ENCODE data around the gene HDAC4.

The HDAC4 gene

DNA sequence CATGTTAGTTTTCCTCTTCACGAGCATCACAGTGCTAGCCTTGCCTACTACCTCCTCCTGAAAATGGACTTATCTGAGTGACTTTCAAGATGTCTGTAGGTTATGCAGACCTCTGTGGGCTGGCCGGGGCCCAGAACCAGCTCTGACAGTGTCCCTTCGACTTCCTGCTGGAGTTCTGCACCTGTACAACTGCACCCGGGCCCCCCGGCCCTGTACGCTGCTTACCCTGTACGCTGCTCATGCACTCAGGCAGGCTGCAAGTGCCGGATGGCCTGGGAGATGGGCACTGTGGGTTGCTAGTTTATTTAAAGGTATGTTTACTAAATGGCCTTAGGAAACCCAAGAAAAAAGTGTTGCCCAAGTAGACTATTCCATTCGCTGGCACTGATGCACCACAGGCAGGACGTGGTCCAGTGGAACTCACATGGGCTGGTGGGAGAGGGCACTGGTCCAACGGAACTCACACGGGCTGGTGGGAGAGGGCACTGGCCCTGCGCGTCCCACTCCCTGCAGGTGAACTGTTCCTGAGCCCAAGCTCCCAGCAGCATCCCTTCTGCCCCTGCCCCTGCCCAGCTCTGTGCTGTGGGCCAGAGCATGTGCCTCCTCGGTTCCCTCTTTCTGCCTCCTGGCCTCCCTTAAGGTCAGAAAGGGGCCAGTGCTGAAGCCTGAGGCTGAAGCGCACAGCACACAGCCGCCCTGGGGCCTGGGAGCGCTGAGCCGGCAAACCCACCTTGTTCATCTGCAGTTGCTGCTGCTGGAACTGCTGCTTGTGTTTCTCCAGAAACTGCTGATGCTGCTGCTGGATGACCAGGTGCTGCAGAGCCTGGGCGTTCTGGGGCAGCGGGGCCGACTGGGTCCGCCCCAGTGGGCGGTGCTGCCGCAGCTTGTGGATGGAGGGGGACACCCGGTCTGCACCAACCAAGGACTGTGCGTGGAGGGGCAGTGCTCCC, 274.8 kb downstream of the HDAC4 start:
- H3K9ac ChIP-seq (ENCODE audit: low read depth, low read length): no peak overlapping the region
- H3K4me1 ChIP-seq (ENCODE audit: insufficient read depth, low read length): no peaks in the 10 kb centered on the region
- H3K27ac ChIP-seq (ENCODE audit: low read length): no peak overlapping the region
- no peaks in the 10 kb centered on the region for H3K27me3 ChIP-seq (ENCODE audit: insufficient read depth, low read length)
- peaks cover 35% of the 10 kb centered on the region for H3K36me3 ChIP-seq (ENCODE audit: insufficient read depth, low read depth, low read length)
- peaks cover 7% of the 10 kb centered on the region; the same call in 1 of the 2 replicates for H3K9me3 ChIP-seq (ENCODE audit: insufficient read depth, low read depth, low read length)
- H3K4me3 ChIP-seq (ENCODE audit: low read length): no peak overlapping the region

DNA sequence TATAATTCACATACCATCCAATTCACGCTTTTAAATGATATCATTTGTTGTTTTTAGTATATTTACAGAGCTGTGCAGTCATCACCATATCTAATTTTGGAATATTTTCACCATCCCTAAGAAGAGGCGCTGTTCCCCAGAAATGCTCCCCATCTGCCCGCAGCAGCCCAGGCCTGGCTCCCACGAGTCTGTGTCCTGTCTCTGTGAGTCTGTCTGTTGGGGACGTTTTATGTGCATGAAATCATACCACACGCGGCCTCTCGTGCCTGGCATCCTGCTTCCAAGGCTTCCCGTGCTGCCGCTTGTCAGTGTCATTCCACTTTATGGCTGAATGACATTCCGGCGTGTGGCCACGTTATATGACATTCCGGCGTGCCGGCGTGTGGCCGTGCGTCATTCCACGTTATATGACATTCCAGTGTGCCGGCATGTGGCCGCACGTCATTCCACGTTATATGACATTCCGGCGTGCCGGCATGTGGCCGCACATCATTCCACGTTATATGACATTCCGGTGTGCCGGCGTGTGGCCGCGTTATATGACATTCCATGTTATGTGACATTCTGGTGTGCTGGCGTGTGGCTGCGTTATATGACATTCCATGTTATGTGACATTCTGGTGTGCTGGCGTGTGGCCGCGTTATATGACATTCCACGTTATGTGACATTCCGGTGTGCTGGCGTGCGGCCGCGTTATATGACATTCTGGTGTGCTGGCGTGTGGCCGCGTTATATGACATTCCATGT, 276.5 kb downstream of the HDAC4 start:
- no peaks in the 10 kb centered on the region for H3K4me1 ChIP-seq (ENCODE audit: insufficient read depth, low read length)
- H3K4me3 ChIP-seq (ENCODE audit: low read length): no peak overlapping the region
- H3K27ac ChIP-seq (ENCODE audit: low read length): no peak overlapping the region
- H3K27me3 ChIP-seq (ENCODE audit: insufficient read depth, low read length): no peaks in the 10 kb centered on the region
- peaks cover 7% of the 10 kb centered on the region; the same call in 1 of the 2 replicates for H3K9me3 ChIP-seq (ENCODE audit: insufficient read depth, low read depth, low read length)
- H3K9ac ChIP-seq (ENCODE audit: low read depth, low read length): no peak overlapping the region
- peaks cover 35% of the 10 kb centered on the region for H3K36me3 ChIP-seq (ENCODE audit: insufficient read depth, low read depth, low read length)

DNA sequence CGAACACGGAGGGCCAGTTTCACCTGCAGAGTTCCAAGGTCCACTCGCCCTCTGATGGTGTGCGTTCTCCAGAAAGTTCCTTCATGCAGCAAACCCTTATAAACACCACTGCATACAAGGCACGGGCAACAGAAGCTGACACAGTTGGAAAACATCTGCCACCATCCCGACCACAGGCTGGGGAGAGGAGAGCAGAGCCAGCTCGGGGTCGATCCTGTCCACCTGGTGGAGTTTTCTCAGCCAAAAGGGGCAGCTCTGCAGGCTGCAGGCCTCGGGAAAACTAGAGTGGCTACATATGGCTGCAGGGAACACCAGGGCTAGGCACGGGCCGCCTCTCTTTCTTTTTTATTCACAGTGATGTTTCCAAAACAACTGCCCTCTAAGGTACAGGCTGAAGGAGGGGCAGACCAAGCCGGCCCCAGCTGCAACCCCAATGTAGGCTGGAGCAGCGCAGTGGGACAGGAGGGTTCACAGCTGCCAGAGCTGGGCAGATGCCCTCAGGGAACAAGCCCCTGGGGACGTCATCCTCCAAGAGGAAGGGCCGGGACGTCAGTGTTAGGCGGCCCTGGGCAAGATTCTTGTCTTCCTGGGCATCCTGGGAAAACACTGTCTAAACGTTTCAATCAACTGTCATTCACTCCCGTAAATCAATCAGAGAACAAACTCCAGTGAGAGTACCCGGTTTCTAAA, 278.3 kb downstream of the HDAC4 start:
- Histone ChIP-seq H3K27ac (ENCODE audit: low read length) (no peak overlapping the region), H3K4me3 (ENCODE audit: low read length) (no peak overlapping the region), H3K9me3 (ENCODE audit: insufficient read depth, low read depth, low read length) (peaks cover 7% of the 10 kb centered on the region; the same call in 1 of the 2 replicates), H3K27me3 (ENCODE audit: insufficient read depth, low read length) (no peaks in the 10 kb centered on the region), H3K4me1 (ENCODE audit: insufficient read depth, low read length) (no peaks in the 10 kb centered on the region), H3K9ac (ENCODE audit: low read depth, low read length) (no peak overlapping the region), H3K36me3 (ENCODE audit: insufficient read depth, low read depth, low read length) (peaks cover 24% of the 10 kb centered on the region)

DNA sequence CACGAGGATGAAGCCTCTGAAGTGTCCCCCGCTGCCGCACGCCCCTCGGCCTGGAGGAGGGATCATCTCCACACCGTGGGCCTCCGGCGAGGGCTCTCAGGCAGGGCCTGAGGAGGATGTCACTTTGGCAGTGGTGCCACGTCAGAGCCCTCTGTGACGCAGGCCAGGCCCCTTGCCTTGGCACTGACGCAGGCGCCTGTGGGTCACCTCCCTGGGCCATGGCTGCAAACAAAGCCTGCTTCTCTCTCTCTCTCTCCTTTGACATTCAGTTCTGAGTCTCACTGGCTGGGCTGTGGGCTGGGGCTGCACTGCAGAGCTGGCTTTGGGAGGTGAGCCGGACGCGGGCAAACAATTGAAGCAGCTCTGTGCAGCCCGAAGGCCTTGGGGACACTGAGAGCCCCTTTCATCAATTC, 279.2 kb downstream of the HDAC4 start:
- no peaks in the 10 kb centered on the region for H3K27me3 ChIP-seq (ENCODE audit: insufficient read depth, low read length)
- H3K4me1 ChIP-seq (ENCODE audit: insufficient read depth, low read length): no peaks in the 10 kb centered on the region
- H3K9ac ChIP-seq (ENCODE audit: low read depth, low read length): no peak overlapping the region
- H3K9me3 ChIP-seq (ENCODE audit: insufficient read depth, low read depth, low read length): peaks cover 7% of the 10 kb centered on the region; the same call in 1 of the 2 replicates
- no peak overlapping the region for H3K27ac ChIP-seq (ENCODE audit: low read length)
- H3K36me3 ChIP-seq (ENCODE audit: insufficient read depth, low read depth, low read length): peaks cover 24% of the 10 kb centered on the region
- H3K4me3 ChIP-seq (ENCODE audit: low read length): no peak overlapping the region

DNA sequence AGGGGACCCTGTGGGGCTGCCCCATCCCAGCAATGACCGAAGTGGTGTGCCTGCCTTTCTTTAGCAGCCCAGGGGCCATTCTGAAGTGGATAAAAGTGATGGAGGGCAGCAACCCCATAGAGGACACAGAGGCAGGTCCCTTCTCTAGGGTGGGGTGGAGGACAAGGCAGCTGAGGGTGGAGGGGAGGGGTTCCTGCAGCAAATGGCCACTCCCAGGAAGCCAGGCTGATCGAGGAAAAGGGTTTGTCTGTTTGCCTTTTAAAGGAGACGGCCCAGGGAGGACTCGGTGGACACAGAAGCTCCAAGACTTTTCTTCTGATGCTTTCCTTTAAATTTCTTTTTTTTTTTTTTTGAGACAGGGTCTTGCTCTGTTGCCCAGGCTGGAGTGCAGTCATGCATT, 280.2 kb downstream of the HDAC4 start:
- no peaks in the 10 kb centered on the region for H3K4me1 ChIP-seq (ENCODE audit: insufficient read depth, low read length)
- H3K27ac ChIP-seq (ENCODE audit: low read length): no peak overlapping the region
- H3K27me3 ChIP-seq (ENCODE audit: insufficient read depth, low read length): no peaks in the 10 kb centered on the region
- H3K9me3 ChIP-seq (ENCODE audit: insufficient read depth, low read depth, low read length): peaks cover 7% of the 10 kb centered on the region; the same call in 1 of the 2 replicates
- no peak overlapping the region for H3K4me3 ChIP-seq (ENCODE audit: low read length)
- peaks cover 17% of the 10 kb centered on the region for H3K36me3 ChIP-seq (ENCODE audit: insufficient read depth, low read depth, low read length)
- H3K9ac ChIP-seq (ENCODE audit: low read depth, low read length): no peak overlapping the region

DNA sequence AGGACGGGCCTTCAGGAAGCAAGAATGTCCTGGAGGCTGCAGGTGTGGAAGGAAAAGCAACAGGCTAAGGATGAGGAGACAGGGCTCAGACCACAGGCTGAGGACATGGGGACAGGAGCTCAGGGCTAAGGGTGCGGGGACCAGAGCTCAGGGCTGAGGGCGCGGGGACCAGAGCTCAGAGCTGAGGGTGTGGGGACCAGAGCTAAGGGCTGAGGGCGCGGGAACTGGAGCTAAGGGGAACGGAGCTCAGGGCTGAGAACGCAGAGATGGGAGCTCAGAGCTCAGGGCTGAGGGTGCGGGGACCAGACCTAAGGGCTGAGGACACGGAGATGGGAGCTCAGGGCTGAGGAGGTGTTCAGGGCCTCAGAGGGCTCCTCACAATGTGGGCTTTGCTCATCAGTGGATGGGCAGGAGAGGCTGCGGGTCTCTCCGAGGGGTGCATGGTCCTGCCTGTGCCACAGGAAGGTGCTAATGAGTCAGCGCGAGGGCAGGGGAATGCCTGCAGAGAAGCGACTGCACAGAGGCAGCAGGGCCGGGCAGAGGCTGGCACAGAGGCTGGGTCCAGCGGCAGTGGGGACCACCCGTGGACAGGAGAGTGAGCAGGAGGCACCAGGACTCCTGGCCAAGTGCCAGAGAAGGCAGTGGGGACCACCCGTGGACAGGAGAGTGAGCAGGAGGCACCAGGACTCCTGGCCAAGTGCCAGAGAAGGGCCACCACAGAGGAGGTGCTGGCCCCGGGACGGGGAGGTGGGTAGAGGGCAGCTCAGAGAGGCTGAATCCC, 281.3 kb downstream of the HDAC4 start:
- no peak overlapping the region for H3K4me3 ChIP-seq (ENCODE audit: low read length)
- H3K27ac ChIP-seq (ENCODE audit: low read length): no peak overlapping the region
- H3K9ac ChIP-seq (ENCODE audit: low read depth, low read length): no peak overlapping the region

DNA sequence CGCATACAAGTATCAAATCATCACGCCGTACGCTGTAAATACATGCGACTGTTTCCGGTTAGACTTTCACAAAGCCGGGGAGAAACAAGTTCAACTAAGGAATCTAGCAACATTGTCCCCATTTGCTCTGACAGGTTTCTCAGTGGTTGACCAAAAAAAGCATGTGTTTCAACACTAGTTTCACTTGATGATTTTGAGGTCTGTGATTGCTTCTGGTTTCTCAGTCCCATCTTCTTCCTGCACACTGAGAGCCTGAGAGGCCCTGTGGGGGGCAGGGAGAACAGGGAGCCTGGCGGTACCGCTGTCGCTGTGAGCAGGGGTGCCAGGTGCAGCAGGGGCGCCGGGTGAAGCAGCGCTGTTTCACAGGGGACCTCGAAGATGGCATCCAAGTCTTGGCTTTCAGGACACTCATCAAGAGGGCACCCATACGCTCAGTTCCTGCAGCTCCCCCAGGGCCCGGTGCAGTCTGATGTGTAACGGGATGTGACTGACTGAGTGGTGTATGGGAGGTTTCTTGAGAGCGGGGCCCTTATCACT, 282.1 kb downstream of the HDAC4 start:
- no peak overlapping the region for H3K27ac ChIP-seq (ENCODE audit: low read length)
- no peak overlapping the region for H3K4me3 ChIP-seq (ENCODE audit: low read length)
- no peak overlapping the region for H3K9ac ChIP-seq (ENCODE audit: low read depth, low read length)
- no peaks in the 10 kb centered on the region for H3K27me3 ChIP-seq (ENCODE audit: insufficient read depth, low read length)
- 0 out of 2 replicates have a peak, but pooled peaks cover 3% of the 10 kb centered on the region for H3K36me3 ChIP-seq (ENCODE audit: insufficient read depth, low read depth, low read length)
- H3K9me3 ChIP-seq (ENCODE audit: insufficient read depth, low read depth, low read length): no peaks in the 10 kb centered on the region
- H3K4me1 ChIP-seq (ENCODE audit: insufficient read depth, low read length): no peaks in the 10 kb centered on the region

More for the DNA sequence above, 281.3 kb downstream of the HDAC4 start:
- Histone ChIP-seq H3K36me3 (ENCODE audit: insufficient read depth, low read depth, low read length) (peaks cover 6% of the 10 kb centered on the region), H3K4me1 (ENCODE audit: insufficient read depth, low read length) (no peaks in the 10 kb centered on the region), H3K9me3 (ENCODE audit: insufficient read depth, low read depth, low read length) (0 out of 2 replicates have a peak, but pooled peaks cover under 1% of the 10 kb centered on the region), H3K27me3 (ENCODE audit: insufficient read depth, low read length) (no peaks in the 10 kb centered on the region)

DNA sequence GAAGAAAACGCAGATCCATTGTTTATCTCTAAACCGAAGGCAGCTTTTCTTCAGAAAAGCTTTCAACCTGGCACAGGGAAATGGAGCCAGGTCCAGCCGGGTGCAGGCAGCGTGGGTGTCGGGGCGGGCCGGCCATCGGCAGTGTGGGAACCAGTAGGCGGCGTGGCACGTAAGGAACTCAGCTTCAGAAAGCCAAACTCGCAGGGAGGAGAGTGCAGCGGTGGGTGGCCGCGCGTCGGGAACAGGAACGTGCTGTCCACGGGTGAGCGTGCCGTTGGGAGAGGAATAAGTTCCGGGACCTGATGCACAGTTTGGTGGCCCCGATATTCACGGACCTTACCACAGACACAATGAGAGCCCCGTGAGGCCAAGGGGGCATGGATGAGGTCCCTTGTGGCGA, 282.6 kb downstream of the HDAC4 start:
- H3K36me3 ChIP-seq (ENCODE audit: insufficient read depth, low read depth, low read length): 0 out of 2 replicates have a peak, but pooled peaks cover 3% of the 10 kb centered on the region
- H3K9me3 ChIP-seq (ENCODE audit: insufficient read depth, low read depth, low read length): no peaks in the 10 kb centered on the region
- H3K4me3 ChIP-seq (ENCODE audit: low read length): no peak overlapping the region
- no peaks in the 10 kb centered on the region for H3K27me3 ChIP-seq (ENCODE audit: insufficient read depth, low read length)
- no peak overlapping the region for H3K9ac ChIP-seq (ENCODE audit: low read depth, low read length)
- H3K4me1 ChIP-seq (ENCODE audit: insufficient read depth, low read length): no peaks in the 10 kb centered on the region
- H3K27ac ChIP-seq (ENCODE audit: low read length): no peak overlapping the region

DNA sequence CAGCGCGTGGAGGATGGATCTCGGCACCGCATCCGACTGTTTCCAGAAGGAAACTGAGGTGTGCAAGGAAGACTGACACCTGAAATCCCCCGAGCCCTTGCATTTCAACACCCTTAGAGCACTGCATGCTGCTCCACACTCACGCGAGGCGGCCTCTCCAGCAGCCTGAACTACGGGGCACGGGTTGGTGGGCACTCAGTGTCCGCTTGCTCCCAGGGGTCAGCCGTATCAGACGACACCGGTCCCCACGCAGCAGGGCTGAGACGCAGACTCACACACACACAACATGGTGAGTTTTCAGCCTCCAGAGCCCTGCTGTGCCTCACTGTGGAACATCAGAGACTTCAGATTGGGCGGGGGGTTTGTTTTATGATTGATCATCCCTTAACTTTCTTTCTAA, 283.0 kb downstream of the HDAC4 start:
- Histone ChIP-seq H3K9ac (ENCODE audit: low read depth, low read length) (no peak overlapping the region), H3K36me3 (ENCODE audit: insufficient read depth, low read depth, low read length) (0 out of 2 replicates have a peak, but pooled peaks cover 3% of the 10 kb centered on the region), H3K9me3 (ENCODE audit: insufficient read depth, low read depth, low read length) (no peaks in the 10 kb centered on the region), H3K4me3 (ENCODE audit: low read length) (no peak overlapping the region), H3K27ac (ENCODE audit: low read length) (no peak overlapping the region), H3K27me3 (ENCODE audit: insufficient read depth, low read length) (no peaks in the 10 kb centered on the region), H3K4me1 (ENCODE audit: insufficient read depth, low read length) (no peaks in the 10 kb centered on the region)

DNA sequence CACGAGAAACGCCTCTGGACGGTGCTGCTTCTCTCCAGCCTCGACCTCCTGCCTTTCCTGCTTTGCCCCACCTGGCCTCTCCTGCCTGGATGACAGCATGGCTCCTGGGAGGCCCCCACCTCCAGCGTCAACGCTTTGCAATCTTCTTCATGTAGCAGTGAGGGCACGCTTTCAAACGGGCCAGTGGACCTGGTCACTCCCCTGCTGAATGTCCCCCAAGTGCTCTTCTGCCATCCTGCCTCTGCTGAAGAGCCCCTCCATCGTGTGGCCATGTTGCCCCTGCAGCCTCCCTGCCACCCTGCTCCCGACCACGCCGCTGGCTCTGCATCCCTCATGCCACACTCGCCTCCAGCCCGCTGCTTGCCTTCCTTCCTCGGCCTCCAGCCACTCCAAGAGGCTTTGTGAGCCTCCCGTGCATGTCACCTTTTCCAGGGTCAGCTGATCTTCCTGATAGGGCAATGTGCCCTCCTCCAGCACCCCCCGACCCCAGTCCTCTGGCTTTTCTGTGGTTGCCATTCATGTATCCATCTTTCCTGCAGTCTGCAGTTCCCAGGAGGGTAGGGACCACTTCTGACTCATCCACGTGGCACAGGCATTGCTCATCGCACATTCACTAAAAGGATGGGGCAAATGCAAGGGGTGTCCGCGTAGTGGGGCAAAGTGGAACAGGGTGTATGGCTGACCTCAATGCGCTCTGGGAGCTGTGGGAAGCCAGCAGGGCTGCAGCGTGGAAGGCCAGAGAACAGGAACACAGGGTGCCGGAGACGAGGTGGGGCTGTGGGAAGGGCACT, 284.2 kb downstream of the HDAC4 start:
- Histone ChIP-seq H3K36me3 (ENCODE audit: insufficient read depth, low read depth, low read length) (0 out of 2 replicates have a peak, but pooled peaks cover 6% of the 10 kb centered on the region), H3K4me1 (ENCODE audit: insufficient read depth, low read length) (no peaks in the 10 kb centered on the region), H3K4me3 (ENCODE audit: low read length) (no peak overlapping the region), H3K27me3 (ENCODE audit: insufficient read depth, low read length) (no peaks in the 10 kb centered on the region), H3K9me3 (ENCODE audit: insufficient read depth, low read depth, low read length) (no peaks in the 10 kb centered on the region), H3K9ac (ENCODE audit: low read depth, low read length) (no peak overlapping the region), H3K27ac (ENCODE audit: low read length) (no peak overlapping the region)

Measured in iPS-20b (cell line).